ENCODE measurements around the gene PNMT. TPM values are rescaled to one million over a fixed set of nuclear protein-coding genes. Genes with fewer than 3 reads are reported as not detected.
A peak's percentile ranks its signal among the peaks of the same experiment; 100 is the strongest.

PNMT gene
- total RNA-seq, 6 experiments from 2014 or later: 0.26 TPM; not detected in 5

DNA sequence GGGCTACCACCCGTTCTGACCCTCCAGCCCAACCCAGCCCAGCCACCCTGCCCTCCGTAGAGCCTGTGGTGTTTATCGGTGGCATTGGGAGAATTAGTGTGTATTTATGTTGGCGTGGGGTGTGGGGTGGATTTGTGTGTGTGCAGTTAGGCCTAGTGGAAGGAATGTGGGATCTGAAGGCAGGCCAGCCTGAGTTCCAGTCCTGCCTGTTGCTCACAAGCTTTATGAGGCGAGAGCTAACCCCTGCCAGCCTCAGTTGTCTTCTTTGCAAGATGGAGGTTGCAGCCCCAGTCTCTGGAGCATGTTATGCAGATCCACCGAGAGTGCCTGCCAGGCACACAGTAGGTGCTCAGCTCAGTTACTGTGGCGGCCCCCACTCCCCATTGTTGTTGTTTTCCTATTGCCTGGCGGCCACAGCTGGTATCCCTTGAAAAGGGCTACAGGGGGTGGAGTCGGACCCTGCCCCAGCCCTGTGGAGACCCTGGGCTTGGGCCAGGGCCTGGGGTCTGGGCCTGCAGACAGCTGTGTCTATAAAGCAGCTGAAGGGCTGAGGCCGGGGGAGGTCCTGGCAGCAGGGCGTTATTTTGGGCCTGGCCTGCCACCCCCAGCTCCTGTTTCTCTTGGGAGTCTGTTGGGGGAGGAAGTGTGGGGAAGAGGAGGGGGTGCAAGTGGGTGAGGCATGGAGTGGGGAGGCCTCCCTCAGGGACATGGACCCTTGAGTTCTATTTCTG, 36.7 kb downstream of the PNMT start:
- Mint-ChIP-seq H3K4me3 (no peak overlapping the region), H3K4me1 (ENCODE audit: low read depth) (peaks cover 33% of the 10 kb centered on the region), H3K27ac (no peak overlapping the region), H3K9me3 (no peaks in the 10 kb centered on the region), H3K36me3 (ENCODE audit: low read depth) (no peaks in the 10 kb centered on the region), H3K27me3 (ENCODE audit: insufficient read depth) (peaks cover 2% of the 10 kb centered on the region)
- TF ChIP-seq, protein P1, sequence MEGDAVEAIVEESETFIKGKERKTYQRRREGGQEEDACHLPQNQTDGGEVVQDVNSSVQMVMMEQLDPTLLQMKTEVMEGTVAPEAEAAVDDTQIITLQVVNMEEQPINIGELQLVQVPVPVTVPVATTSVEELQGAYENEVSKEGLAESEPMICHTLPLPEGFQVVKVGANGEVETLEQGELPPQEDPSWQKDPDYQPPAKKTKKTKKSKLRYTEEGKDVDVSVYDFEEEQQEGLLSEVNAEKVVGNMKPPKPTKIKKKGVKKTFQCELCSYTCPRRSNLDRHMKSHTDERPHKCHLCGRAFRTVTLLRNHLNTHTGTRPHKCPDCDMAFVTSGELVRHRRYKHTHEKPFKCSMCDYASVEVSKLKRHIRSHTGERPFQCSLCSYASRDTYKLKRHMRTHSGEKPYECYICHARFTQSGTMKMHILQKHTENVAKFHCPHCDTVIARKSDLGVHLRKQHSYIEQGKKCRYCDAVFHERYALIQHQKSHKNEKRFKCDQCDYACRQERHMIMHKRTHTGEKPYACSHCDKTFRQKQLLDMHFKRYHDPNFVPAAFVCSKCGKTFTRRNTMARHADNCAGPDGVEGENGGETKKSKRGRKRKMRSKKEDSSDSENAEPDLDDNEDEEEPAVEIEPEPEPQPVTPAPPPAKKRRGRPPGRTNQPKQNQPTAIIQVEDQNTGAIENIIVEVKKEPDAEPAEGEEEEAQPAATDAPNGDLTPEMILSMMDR (IDR thresholded peaks at IDR 0.05): peak; percentile 71
- DNase-seq: peak; percentile 6

GRCh38 chr17:39705786-39706348, 37.6 kb downstream of the PNMT start:
- no peaks in the 10 kb centered on the region for H3K9me3 Mint-ChIP-seq
- no peaks in the 10 kb centered on the region for H3K36me3 Mint-ChIP-seq (ENCODE audit: low read depth)
- no peak overlapping the region for H3K4me3 Mint-ChIP-seq
- H3K4me1 Mint-ChIP-seq (ENCODE audit: low read depth): peaks cover 33% of the 10 kb centered on the region
- H3K27ac Mint-ChIP-seq: no peak overlapping the region
- peaks cover 2% of the 10 kb centered on the region for H3K27me3 Mint-ChIP-seq (ENCODE audit: insufficient read depth)
- no peak for DNase-seq
- TF ChIP-seq, protein P1 (IDR thresholded peaks at IDR 0.05): no peak

DNA sequence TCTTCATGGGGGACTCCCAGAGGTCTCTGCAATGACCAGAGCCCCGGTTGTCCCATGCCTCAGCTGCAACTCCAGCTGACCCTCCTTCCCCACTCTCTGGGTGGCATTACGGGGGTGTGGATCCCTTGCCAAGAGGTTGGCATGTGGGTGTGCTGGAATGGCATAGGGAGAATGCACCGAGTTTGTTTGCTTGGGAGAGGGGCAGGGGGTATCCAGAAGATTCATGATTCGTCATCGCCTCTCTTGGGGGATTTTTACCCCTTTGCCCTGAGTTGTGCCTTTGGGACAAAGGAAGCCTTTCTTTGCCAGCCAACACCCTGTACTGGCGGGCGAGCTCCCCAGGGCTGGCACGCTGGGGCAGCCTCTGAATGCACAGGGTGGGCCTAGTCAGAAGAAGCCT, 38.1 kb downstream of the PNMT start:
- no peaks in the 10 kb centered on the region for H3K9me3 Mint-ChIP-seq
- peaks cover under 1% of the 10 kb centered on the region; the same call in 1 of the 2 replicates for H3K36me3 Mint-ChIP-seq (ENCODE audit: low read depth)
- DNase-seq: no peak
- no peak overlapping the region for H3K27ac Mint-ChIP-seq
- H3K27me3 Mint-ChIP-seq (ENCODE audit: insufficient read depth): peaks cover 2% of the 10 kb centered on the region; the same call in 1 of the 2 replicates
- peaks cover 27% of the 10 kb centered on the region for H3K4me1 Mint-ChIP-seq (ENCODE audit: low read depth)
- no peak overlapping the region for H3K4me3 Mint-ChIP-seq
- TF ChIP-seq, protein P1 (IDR thresholded peaks at IDR 0.05): no peak

GRCh38 chr17:39706921-39707337, 38.7 kb downstream of the PNMT start:
- no peak for DNase-seq
- H3K36me3 Mint-ChIP-seq (ENCODE audit: low read depth): peaks cover 4% of the 10 kb centered on the region; the same call in 1 of the 2 replicates
- H3K27ac Mint-ChIP-seq: no peak overlapping the region
- peaks cover 22% of the 10 kb centered on the region for H3K4me1 Mint-ChIP-seq (ENCODE audit: low read depth)
- TF ChIP-seq, protein P1 (IDR thresholded peaks at IDR 0.05): no peak
- no peak overlapping the region for H3K4me3 Mint-ChIP-seq
- peaks cover 3% of the 10 kb centered on the region; the same call in 1 of the 2 replicates for H3K27me3 Mint-ChIP-seq (ENCODE audit: insufficient read depth)
- no peaks in the 10 kb centered on the region for H3K9me3 Mint-ChIP-seq

DNA sequence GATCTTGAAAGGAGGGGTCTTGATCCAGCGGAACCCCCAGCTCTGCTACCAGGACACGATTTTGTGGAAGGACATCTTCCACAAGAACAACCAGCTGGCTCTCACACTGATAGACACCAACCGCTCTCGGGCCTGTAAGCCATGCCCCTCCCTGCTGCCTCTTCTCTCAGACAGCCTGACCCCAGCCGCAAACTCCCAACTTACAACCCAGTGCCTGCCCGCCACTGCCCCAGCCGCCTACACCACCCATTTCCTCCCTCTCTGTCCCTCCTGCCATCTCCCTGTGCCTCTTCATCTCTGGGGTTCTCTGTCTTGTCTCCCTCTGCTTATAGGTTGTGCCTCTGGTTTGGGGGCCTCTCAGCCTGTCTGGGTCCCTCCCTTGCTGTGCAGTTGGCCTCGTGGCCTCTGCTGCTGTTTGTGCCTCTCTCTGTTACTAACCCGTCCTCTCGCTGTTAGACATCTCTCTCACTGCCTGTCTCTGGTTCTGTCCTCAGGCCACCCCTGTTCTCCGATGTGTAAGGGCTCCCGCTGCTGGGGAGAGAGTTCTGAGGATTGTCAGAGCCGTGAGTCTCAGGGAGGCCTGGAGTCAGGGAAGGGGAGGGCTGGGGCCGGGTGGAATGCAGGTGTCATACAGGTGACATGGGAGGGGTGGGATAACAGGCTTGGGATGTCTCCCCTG, 41.2 kb downstream of the PNMT start:
- Mint-ChIP-seq H3K4me3 (no peak overlapping the region), H3K9me3 (no peaks in the 10 kb centered on the region), H3K27ac (no peak overlapping the region), H3K27me3 (ENCODE audit: insufficient read depth) (peaks cover 2% of the 10 kb centered on the region; the same call in 1 of the 2 replicates), H3K4me1 (ENCODE audit: low read depth) (peaks cover 5% of the 10 kb centered on the region; the same call in 1 of the 2 replicates), H3K36me3 (ENCODE audit: low read depth) (peaks cover 4% of the 10 kb centered on the region; the same call in 1 of the 2 replicates)
- TF ChIP-seq, protein P1 (IDR thresholded peaks at IDR 0.05): no peak
- DNase-seq: no peak
